ENCODE results near the gene MDH1. TPM values are rescaled to one million over a fixed set of nuclear protein-coding genes. Genes with fewer than 3 reads are reported as not detected.

Gene MDH1
- total RNA-seq, 1 donor from 2014 or later, result 80.5 TPM

- TF ChIP-seq CTCF (IDR thresholded peaks at IDR 0.05; ENCODE audit: unreplicated experiment), result no peak
- DNase-seq (ENCODE audit: low spot score), result no peak
- H3K36me3 Mint-ChIP-seq (ENCODE audit: low read depth, unreplicated experiment), result peaks cover 4% of the 10 kb centered on the region
- no peaks in the 10 kb centered on the region for H3K9me3 Mint-ChIP-seq (ENCODE audit: unreplicated experiment)
- no peak overlapping the region for H3K27ac Mint-ChIP-seq (ENCODE audit: unreplicated experiment)
- H3K27me3 Mint-ChIP-seq (ENCODE audit: unreplicated experiment), result no peaks in the 10 kb centered on the region
- no peaks in the 10 kb centered on the region for H3K4me1 Mint-ChIP-seq (ENCODE audit: unreplicated experiment)
- no peak overlapping the region for H3K4me3 Mint-ChIP-seq (ENCODE audit: unreplicated experiment)
Measured at GRCh38 chr2:63631501-63631900, 42.7 kb downstream of the MDH1 start.

GRCh38 chr2:63632382-63632781 lies 43.6 kb downstream of the MDH1 start:
- peaks cover under 1% of the 10 kb centered on the region for H3K27me3 Mint-ChIP-seq (ENCODE audit: unreplicated experiment)
- no peaks in the 10 kb centered on the region for H3K9me3 Mint-ChIP-seq (ENCODE audit: unreplicated experiment)
- no peaks in the 10 kb centered on the region for H3K4me1 Mint-ChIP-seq (ENCODE audit: unreplicated experiment)
- no peak overlapping the region for H3K4me3 Mint-ChIP-seq (ENCODE audit: unreplicated experiment)
- DNase-seq (ENCODE audit: low spot score), result no peak
- no peak for TF ChIP-seq CTCF (IDR thresholded peaks at IDR 0.05; ENCODE audit: unreplicated experiment)
- H3K27ac Mint-ChIP-seq (ENCODE audit: unreplicated experiment), result no peak overlapping the region
- no peaks in the 10 kb centered on the region for H3K36me3 Mint-ChIP-seq (ENCODE audit: low read depth, unreplicated experiment)

- Mint-ChIP-seq H3K4me3 (ENCODE audit: unreplicated experiment) (no peak overlapping the region), H3K27ac (ENCODE audit: unreplicated experiment) (no peak overlapping the region), H3K36me3 (ENCODE audit: low read depth, unreplicated experiment) (no peaks in the 10 kb centered on the region)
Measured at GRCh38 chr2:63639344-63639743, 50.6 kb downstream of the MDH1 start.

GRCh38 chr2:63642946-63643345 lies 54.2 kb downstream of the MDH1 start:
- Mint-ChIP-seq H3K27ac (ENCODE audit: unreplicated experiment) (no peak overlapping the region), H3K9me3 (ENCODE audit: unreplicated experiment) (no peaks in the 10 kb centered on the region), H3K36me3 (ENCODE audit: low read depth, unreplicated experiment) (no peaks in the 10 kb centered on the region), H3K4me3 (ENCODE audit: unreplicated experiment) (no peak overlapping the region), H3K4me1 (ENCODE audit: unreplicated experiment) (no peaks in the 10 kb centered on the region), H3K27me3 (ENCODE audit: unreplicated experiment) (no peaks in the 10 kb centered on the region)
- no peak for DNase-seq (ENCODE audit: low spot score)
- no peak for TF ChIP-seq CTCF (IDR thresholded peaks at IDR 0.05; ENCODE audit: unreplicated experiment)

More at GRCh38 chr2:63639344-63639743, 50.6 kb downstream of the MDH1 start:
- peaks cover 1% of the 10 kb centered on the region for H3K27me3 Mint-ChIP-seq (ENCODE audit: unreplicated experiment)
- no peaks in the 10 kb centered on the region for H3K4me1 Mint-ChIP-seq (ENCODE audit: unreplicated experiment)
- TF ChIP-seq CTCF (IDR thresholded peaks at IDR 0.05; ENCODE audit: unreplicated experiment), result no peak
- no peak for DNase-seq (ENCODE audit: low spot score)
- H3K9me3 Mint-ChIP-seq (ENCODE audit: unreplicated experiment), result no peaks in the 10 kb centered on the region

GRCh38 chr2:63643486-63643885 lies 54.7 kb downstream of the MDH1 start:
- H3K9me3 Mint-ChIP-seq (ENCODE audit: unreplicated experiment), result no peaks in the 10 kb centered on the region
- H3K4me3 Mint-ChIP-seq (ENCODE audit: unreplicated experiment), result no peak overlapping the region
- no peak overlapping the region for H3K27ac Mint-ChIP-seq (ENCODE audit: unreplicated experiment)
- TF ChIP-seq CTCF (IDR thresholded peaks at IDR 0.05; ENCODE audit: unreplicated experiment), result no peak
- no peaks in the 10 kb centered on the region for H3K27me3 Mint-ChIP-seq (ENCODE audit: unreplicated experiment)
- no peak for DNase-seq (ENCODE audit: low spot score)
- no peaks in the 10 kb centered on the region for H3K36me3 Mint-ChIP-seq (ENCODE audit: low read depth, unreplicated experiment)
- no peaks in the 10 kb centered on the region for H3K4me1 Mint-ChIP-seq (ENCODE audit: unreplicated experiment)
